ENCODE results near the gene WNT8B. TPM values are rescaled to one million over a fixed set of nuclear protein-coding genes. Genes with fewer than 3 reads are reported as not detected.

WNT8B gene
- polyA plus RNA-seq, 1 donor from 2014 or later: 0.37 TPM

DNA sequence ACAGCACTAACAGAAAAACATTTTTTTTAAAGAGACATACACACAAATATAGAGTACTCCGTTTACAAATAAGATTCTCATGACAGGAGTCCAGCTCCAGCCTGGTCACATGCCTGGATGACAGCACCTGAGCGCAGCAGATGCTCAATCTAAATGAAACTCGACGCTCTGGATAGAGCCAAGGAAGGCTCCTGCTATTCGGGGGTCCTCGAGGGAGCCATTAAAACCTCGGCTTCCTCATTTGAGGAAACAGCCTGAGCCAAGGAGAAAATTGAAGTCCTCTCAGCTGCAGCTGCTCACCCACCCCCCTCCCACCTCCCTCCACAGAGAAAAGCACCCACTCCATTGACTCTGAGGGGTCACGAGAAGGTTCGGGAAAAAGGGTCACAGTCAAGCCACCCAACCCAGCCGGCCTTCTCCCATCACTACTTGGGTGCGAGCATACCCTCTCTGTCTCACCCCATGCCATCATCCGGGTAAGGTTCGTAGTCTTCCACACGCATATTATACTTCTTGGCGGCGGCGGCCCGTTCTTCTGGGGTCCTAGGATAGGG lies 66.2 kb downstream of the WNT8B start:
- Histone ChIP-seq H3K9me2 (ENCODE audit: insufficient read depth, low read length) (no peaks in the 10 kb centered on the region), H3K27me3 (ENCODE audit: insufficient read depth, low read depth, low read length) (no peaks in the 10 kb centered on the region), H3K9me3 (ENCODE audit: low read length) (no peaks in the 10 kb centered on the region), H2AFZ (ENCODE audit: low read depth, low read length) (peak overlapping the region; percentile 90), H3K9ac (ENCODE audit: low read length) (peak overlapping the region; percentile 92), H3F3A (ENCODE audit: insufficient read depth, low read length, poor library complexity, severe bottlenecking) (no peaks in the 10 kb centered on the region), H3K4me2 (ENCODE audit: low read length) (peak overlapping the region; percentile 95), H3K4me3 (ENCODE audit: low read length) (peak overlapping the region; percentile 91), H3K27ac (ENCODE audit: low read length) (peak overlapping the region; percentile 77), H4K20me1 (ENCODE audit: insufficient read depth) (no peaks in the 10 kb centered on the region), H3K36me3 (ENCODE audit: insufficient read depth, low read length) (peaks cover 9% of the 10 kb centered on the region), H3K79me2 (replicated peaks; ENCODE audit: insufficient read depth, low read length) (peaks cover 17% of the 10 kb centered on the region)
- TF ChIP-seq SMC3 (conservative IDR thresholded peaks at IDR 0.05; ENCODE audit: poor library complexity) (no peak), TAF1 (IDR thresholded peaks at IDR 0.05; ENCODE audit: low read depth) (no peak), EZH2 (IDR thresholded peaks at IDR 0.05; ENCODE audit: borderline replicate concordance, insufficient read depth, low read length, poor library complexity, severe bottlenecking) (no peak), RAD21 (conservative IDR thresholded peaks at IDR 0.05) (no peak), MXI1 (conservative IDR thresholded peaks at IDR 0.05; ENCODE audit: poor library complexity, severe bottlenecking) (no peak), POLR2AphosphoS5 (IDR thresholded peaks at IDR 0.05) (no peak), EP300 (conservative IDR thresholded peaks at IDR 0.05; ENCODE audit: poor library complexity, severe bottlenecking) (no peak)
- TF ChIP-seq, protein P1, sequence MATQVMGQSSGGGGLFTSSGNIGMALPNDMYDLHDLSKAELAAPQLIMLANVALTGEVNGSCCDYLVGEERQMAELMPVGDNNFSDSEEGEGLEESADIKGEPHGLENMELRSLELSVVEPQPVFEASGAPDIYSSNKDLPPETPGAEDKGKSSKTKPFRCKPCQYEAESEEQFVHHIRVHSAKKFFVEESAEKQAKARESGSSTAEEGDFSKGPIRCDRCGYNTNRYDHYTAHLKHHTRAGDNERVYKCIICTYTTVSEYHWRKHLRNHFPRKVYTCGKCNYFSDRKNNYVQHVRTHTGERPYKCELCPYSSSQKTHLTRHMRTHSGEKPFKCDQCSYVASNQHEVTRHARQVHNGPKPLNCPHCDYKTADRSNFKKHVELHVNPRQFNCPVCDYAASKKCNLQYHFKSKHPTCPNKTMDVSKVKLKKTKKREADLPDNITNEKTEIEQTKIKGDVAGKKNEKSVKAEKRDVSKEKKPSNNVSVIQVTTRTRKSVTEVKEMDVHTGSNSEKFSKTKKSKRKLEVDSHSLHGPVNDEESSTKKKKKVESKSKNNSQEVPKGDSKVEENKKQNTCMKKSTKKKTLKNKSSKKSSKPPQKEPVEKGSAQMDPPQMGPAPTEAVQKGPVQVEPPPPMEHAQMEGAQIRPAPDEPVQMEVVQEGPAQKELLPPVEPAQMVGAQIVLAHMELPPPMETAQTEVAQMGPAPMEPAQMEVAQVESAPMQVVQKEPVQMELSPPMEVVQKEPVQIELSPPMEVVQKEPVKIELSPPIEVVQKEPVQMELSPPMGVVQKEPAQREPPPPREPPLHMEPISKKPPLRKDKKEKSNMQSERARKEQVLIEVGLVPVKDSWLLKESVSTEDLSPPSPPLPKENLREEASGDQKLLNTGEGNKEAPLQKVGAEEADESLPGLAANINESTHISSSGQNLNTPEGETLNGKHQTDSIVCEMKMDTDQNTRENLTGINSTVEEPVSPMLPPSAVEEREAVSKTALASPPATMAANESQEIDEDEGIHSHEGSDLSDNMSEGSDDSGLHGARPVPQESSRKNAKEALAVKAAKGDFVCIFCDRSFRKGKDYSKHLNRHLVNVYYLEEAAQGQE (IDR thresholded peaks at IDR 0.05; ENCODE audit: borderline replicate concordance): no peak
- TF ChIP-seq, protein P2, sequence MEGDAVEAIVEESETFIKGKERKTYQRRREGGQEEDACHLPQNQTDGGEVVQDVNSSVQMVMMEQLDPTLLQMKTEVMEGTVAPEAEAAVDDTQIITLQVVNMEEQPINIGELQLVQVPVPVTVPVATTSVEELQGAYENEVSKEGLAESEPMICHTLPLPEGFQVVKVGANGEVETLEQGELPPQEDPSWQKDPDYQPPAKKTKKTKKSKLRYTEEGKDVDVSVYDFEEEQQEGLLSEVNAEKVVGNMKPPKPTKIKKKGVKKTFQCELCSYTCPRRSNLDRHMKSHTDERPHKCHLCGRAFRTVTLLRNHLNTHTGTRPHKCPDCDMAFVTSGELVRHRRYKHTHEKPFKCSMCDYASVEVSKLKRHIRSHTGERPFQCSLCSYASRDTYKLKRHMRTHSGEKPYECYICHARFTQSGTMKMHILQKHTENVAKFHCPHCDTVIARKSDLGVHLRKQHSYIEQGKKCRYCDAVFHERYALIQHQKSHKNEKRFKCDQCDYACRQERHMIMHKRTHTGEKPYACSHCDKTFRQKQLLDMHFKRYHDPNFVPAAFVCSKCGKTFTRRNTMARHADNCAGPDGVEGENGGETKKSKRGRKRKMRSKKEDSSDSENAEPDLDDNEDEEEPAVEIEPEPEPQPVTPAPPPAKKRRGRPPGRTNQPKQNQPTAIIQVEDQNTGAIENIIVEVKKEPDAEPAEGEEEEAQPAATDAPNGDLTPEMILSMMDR (IDR thresholded peaks at IDR 0.05; ENCODE audit: poor library complexity, severe bottlenecking): no peak

DNA sequence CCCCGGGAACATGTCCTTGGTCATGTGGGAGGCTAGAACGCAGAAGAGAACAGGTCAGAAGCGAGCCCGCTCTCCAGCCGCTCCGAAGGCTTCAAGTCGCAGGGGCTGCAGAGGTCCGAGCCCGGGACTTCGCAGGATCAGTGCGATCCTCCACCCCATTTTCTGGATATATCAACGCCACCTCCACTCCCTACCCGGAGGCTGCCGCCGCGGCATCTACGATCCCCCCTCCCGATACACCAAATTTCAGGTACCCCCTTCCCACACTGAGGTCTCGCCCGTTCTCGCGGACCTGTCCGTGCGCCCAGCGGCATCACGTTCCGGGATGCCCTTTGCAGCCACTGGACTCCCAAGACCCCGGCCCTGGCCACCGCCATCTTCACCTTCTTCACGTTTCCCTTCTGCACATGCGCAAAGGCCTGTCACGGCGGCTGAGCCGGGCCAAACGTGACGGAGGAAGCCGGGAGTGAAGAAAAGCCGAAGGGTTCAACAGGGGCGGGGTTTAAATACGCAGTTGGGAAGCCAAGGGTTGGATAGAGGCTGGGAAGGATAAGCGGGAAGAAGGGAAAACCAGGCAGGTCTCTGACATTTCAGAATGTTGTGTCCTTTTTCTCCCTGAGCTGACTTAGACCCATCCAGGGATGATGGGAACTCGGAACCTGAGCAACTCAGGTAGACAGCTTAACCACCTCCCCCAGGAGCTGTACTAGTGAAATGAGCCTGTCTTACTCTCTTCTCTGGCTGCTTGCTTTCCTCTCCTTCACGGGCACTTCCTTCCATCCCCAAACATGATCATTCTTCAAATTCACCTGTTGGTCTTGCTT lies 66.9 kb downstream of the WNT8B start, which contains the start of gene NDUFB8:
Gene NDUFB8 (minus strand): TSS at position 397 of the 824 bp plus-strand sequence. CDS start 20 bp downstream, at position 377.
- Histone ChIP-seq H3K9me3 (ENCODE audit: low read length) (no peaks in the 10 kb centered on the region), H3F3A (ENCODE audit: insufficient read depth, low read length, poor library complexity, severe bottlenecking) (no peaks in the 10 kb centered on the region), H3K79me2 (replicated peaks; ENCODE audit: insufficient read depth, low read length) (peaks cover 17% of the 10 kb centered on the region), H4K20me1 (ENCODE audit: insufficient read depth) (no peaks in the 10 kb centered on the region), H3K27me3 (ENCODE audit: insufficient read depth, low read depth, low read length) (no peaks in the 10 kb centered on the region), H3K4me3 (ENCODE audit: low read length) (peak within 1 kb of the TSS; percentile 91), H3K4me2 (ENCODE audit: low read length) (peak within 1 kb of the TSS; percentile 95), H3K9ac (ENCODE audit: low read length) (peak within 1 kb of the TSS; percentile 92), H3K27ac (ENCODE audit: low read length) (peak within 1 kb of the TSS; percentile 77), H2AFZ (ENCODE audit: low read depth, low read length) (peak within 1 kb of the TSS; percentile 90), H3K9me2 (ENCODE audit: insufficient read depth, low read length) (no peaks in the 10 kb centered on the region), H3K36me3 (ENCODE audit: insufficient read depth, low read length) (peaks cover 9% of the 10 kb centered on the region)
- TF ChIP-seq EZH2 (IDR thresholded peaks at IDR 0.05; ENCODE audit: borderline replicate concordance, insufficient read depth, low read length, poor library complexity, severe bottlenecking) (no peak), SMC3 (conservative IDR thresholded peaks at IDR 0.05; ENCODE audit: poor library complexity) (peak; percentile 33), EP300 (conservative IDR thresholded peaks at IDR 0.05; ENCODE audit: poor library complexity, severe bottlenecking) (peak; percentile 42), POLR2AphosphoS5 (IDR thresholded peaks at IDR 0.05) (peak; percentile 93), MXI1 (conservative IDR thresholded peaks at IDR 0.05; ENCODE audit: poor library complexity, severe bottlenecking) (peak; percentile 75), RAD21 (conservative IDR thresholded peaks at IDR 0.05) (no peak), TAF1 (IDR thresholded peaks at IDR 0.05; ENCODE audit: low read depth) (peak; percentile 88)
- TF ChIP-seq, protein P1 (IDR thresholded peaks at IDR 0.05; ENCODE audit: borderline replicate concordance): peak; percentile 93
- TF ChIP-seq, protein P2 (IDR thresholded peaks at IDR 0.05; ENCODE audit: poor library complexity, severe bottlenecking): peak; percentile 18
